Psoas muscle (tissue), 8 donors: ENCODE data around the gene NDNF. TPM values are rescaled to one million over a fixed set of nuclear protein-coding genes. Genes with fewer than 3 reads are reported as not detected.

Experiments used
- ATAC-seq, 4 donors: fragments of 200-7000 bp; cut with Tn5 transposase; one replicate each; pipeline ENCODE4 v1.9.1; 2020; ENCODE audit warnings: moderate library complexity in 3 of 4, mild to moderate bottlenecking in 2 of 4
- DNase-seq, 2 donors: peaks; one replicate each; pipeline ENCODE4 v3.0.0-alpha.2; 2020
- H3K27ac ChIP-seq: fragments of 200-600 bp; one replicate; pipeline ENCODE4 v1.8.0; 2022
- H3K27me3 ChIP-seq, 3 donors: fragments of 200-600 bp in 1 of 3; one replicate each; pipeline versions ENCODE4 v1.6.1 to v1.8.0; 2013 to 2022; ENCODE audit warnings: low read length in 2 of 3, mild to moderate bottlenecking in 2 of 3, moderate library complexity in 1 of 3; ENCODE audit not compliant: insufficient read depth in 3 of 3
- H3K36me3 ChIP-seq, 2 donors: fragments of 200-600 bp in 1 of 2; one replicate each; pipeline versions ENCODE4 v1.6.1 to v1.8.0; 2013 to 2022; ENCODE audit warnings: low read depth in 1 of 2, mild to moderate bottlenecking in 1 of 2, moderate library complexity in 1 of 2; ENCODE audit not compliant: insufficient read depth in 1 of 2
- H3K4me1 ChIP-seq: fragments of 200-600 bp; one replicate; pipeline ENCODE4 v1.8.0; 2022
- H3K4me3 ChIP-seq: fragments of 200-600 bp; one replicate; pipeline ENCODE4 v1.8.0; 2022; ENCODE audit warnings: mild to moderate bottlenecking
- H3K9me3 ChIP-seq: fragments of 200-600 bp; one replicate; pipeline ENCODE4 v1.8.0; 2022
- WGBS, 3 donors: extraction: QIAGEN DNeasy Blood & Tissue Kit; methylation state at CpG; one replicate each; pipeline versions ENCODE4 v1.1.6 to v1.1.7; 2013; 5-methylcytosine and 5-hydroxymethylcytosine counted together
- intact Hi-C, 2 donors: fragments of 100-400 bp; cut with DNase I; formaldehyde crosslinking; loops; one replicate each; pipeline versions ENCODE4 v1.11.0 to v1.14.2; 2022
- polyA plus RNA-seq, 3 donors: library from polyadenylated mRNA; stranded (reverse); fragments of 200-250 nt; gene quantifications; one replicate each; pipeline ENCODE4 v1.2.3, GENCODE V29; 2013
- total RNA-seq, 4 donors: library from RNA; stranded (reverse); fragmentation: NEBNext Ultra II Directional in 2 of 4; extraction: Animal tissue kit (Norgen Biotek cat#: 25700) in 2 of 4; gene quantifications; one replicate each; pipeline versions ENCODE4 v1.2.1 to v1.2.4, GENCODE V29; 2021 to 2023
- TF ChIP-seq, protein P1 (sequence below): fragments of 200-600 bp; IDR thresholded peaks from one replicate; pipeline ENCODE4 v1.8.0; 2022; ENCODE audit warnings: antibody characterized with exemption
- donor health status: healthy with polysubstance abuse.
- donor health status: DM: no; HTN: no; CAD: no; lungs with moderate emphysema.
- donor health status: Bipolar disorder and iron deficiency.
- donor health status: healthy.
- donor health status: DM: yes; HTN: yes; CAD: no.
- donor health status: DM: no; HTN: no; CAD: no.
- donor health status: DM: no; HTN: no; CAD: no.
- donor health status: DM: yes; HTN: yes; CAD: no.

The NDNF gene
- total and polyA plus RNA-seq, 7 donors = 2.1 to 7.6 (median 3.4) TPM

DNA sequence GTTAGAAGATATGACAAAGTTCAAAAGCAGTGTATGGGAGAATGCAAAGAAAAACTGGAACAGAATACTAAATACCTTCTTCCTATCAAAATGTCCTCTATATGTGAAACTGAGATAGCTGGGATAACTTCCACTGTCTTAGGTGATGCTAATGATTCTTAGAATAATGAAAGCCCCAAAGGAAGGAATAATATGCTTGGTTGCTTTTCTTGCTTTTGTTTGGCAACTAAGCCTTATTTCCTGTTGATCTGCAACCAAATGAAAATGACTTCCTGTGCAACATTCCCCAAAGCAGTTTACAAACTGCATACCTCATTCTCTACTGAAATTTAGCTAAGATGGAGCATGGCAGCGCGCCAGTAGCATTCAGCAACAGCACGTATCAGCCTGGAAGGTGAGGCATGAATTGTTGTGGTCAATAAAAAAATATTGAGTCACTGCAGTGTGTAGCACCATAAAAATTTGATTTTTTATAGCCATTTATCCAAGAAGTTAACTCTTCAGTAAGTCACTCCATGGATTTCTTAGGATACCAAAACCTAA is 18.7 kb downstream of the NDNF start:
- 52 to 61% (median 60%) methylated on average over 3 of the region's 3 CpGs for WGBS, 3 donors
- TF ChIP-seq, protein P1, sequence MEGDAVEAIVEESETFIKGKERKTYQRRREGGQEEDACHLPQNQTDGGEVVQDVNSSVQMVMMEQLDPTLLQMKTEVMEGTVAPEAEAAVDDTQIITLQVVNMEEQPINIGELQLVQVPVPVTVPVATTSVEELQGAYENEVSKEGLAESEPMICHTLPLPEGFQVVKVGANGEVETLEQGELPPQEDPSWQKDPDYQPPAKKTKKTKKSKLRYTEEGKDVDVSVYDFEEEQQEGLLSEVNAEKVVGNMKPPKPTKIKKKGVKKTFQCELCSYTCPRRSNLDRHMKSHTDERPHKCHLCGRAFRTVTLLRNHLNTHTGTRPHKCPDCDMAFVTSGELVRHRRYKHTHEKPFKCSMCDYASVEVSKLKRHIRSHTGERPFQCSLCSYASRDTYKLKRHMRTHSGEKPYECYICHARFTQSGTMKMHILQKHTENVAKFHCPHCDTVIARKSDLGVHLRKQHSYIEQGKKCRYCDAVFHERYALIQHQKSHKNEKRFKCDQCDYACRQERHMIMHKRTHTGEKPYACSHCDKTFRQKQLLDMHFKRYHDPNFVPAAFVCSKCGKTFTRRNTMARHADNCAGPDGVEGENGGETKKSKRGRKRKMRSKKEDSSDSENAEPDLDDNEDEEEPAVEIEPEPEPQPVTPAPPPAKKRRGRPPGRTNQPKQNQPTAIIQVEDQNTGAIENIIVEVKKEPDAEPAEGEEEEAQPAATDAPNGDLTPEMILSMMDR = no peak
- Histone ChIP-seq H3K9me3 (no peaks in the 10 kb centered on the region), H3K36me3 (no peaks in the 10 kb centered on the region), H3K27me3 (peaks cover 0 to 8% (median 0%) of the 10 kb centered on the region in 3 donors), H3K4me1 (peaks cover 3% of the 10 kb centered on the region), H3K27ac (peak overlapping the region; percentile 31), H3K4me3 (no peak overlapping the region)
- intact Hi-C loops = no loop called here
- ATAC-seq (no peak), DNase-seq (peak in 1 of 2 donors; percentile 53)

DNA sequence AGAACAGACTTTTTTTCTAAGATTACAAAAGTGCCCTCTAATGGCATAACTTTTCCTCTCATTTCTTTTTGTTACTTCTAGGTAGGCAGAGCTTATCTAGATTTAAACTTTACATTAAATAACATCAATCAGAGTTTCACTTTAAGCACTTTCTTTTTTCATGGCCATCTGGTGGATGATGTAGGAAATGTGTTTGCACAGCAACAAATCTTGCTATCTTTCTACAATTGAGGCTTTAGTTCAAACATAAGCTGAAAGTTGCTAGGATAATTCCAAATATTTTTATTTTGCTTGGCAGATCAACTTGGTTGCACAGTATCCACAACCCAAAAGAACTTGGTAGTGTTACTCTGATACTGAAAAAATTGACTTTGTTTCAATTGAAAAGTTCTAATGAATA is 22.0 kb downstream of the NDNF start:
- H3K4me3 ChIP-seq = no peak overlapping the region
- H3K36me3 ChIP-seq = no peaks in the 10 kb centered on the region
- TF ChIP-seq, protein P1 = peak; percentile 12
- H3K4me1 ChIP-seq = no peaks in the 10 kb centered on the region
- intact Hi-C loops = no loop called here
- H3K27ac ChIP-seq = no peak overlapping the region
- H3K9me3 ChIP-seq = no peaks in the 10 kb centered on the region
- DNase-seq = no peak
- no peaks in the 10 kb centered on the region for H3K27me3 ChIP-seq
- no peak for ATAC-seq

DNA sequence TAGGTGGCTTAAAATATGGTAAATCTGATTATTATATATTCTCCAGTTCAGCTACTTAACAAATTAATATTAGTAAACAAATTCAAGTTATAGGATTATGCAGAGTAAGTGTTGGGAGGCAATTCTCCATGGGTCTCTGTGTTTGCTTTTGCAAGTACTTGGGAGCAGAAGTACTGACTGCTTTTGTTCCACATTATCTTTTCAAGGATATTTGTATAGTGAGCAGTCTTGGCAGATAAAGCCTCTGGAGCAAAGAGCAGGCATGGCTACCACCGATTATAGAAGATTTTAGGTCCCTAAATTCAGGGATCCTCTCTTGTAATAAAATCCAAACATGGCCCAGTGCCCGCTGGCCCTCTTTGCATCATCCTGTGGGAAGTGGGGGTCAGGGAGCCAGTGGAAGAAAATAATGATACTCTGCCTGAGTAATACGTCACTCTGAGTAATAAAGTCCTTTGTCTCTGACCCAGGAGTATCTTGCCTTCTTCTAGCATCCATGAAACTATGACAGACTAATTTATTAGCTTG is 23.2 kb downstream of the NDNF start:
- no peak overlapping the region for H3K27ac ChIP-seq
- H3K4me1 ChIP-seq = no peaks in the 10 kb centered on the region
- H3K27me3 ChIP-seq = no peaks in the 10 kb centered on the region
- 61 to 66% (median 62%) methylated on average over 3 of the region's 3 CpGs for WGBS, 3 donors
- no peaks in the 10 kb centered on the region for H3K36me3 ChIP-seq
- TF ChIP-seq, protein P1 = no peak
- no peak for DNase-seq
- H3K9me3 ChIP-seq = no peaks in the 10 kb centered on the region
- ATAC-seq = no peak
- no peak overlapping the region for H3K4me3 ChIP-seq
- intact Hi-C loops = no loop called here

DNA sequence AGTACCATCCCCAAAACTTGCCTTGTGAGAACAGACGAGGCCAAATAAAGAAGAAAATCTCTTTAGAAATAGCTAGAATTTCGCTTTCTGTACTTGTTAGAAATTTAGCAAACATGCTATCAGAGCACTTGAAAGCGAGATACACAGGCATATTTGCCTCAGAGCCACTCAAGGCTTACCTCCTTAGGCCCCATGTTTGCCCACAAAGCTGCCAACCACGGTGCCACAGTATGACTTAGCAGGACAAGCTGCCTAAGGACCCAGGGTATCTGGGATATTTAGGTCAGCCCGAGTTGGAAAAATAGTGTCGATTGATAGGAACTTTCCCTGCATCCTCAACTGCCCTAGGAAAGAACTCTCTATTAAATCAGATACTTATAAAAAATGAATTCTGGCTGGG is 24.2 kb downstream of the NDNF start:
- Histone ChIP-seq H3K9me3 (no peaks in the 10 kb centered on the region), H3K4me1 (no peaks in the 10 kb centered on the region), H3K27ac (no peak overlapping the region), H3K4me3 (no peak overlapping the region), H3K36me3 (no peaks in the 10 kb centered on the region), H3K27me3 (no peaks in the 10 kb centered on the region)
- TF ChIP-seq, protein P1 = no peak
- intact Hi-C loops = no loop called here
- 89 to 93% (median 91%) methylated on average over 6 of the region's 6 CpGs for WGBS, 3 donors
- DNase-seq = no peak
- ATAC-seq = no peak
